Stimulated activated CD8-positive, alpha-beta memory T cell treated with anti-CD3 and anti-CD28 coated beads, Interleukin-12 subunit alpha, Interleukin-12 subunit beta, amount 100 ng/mL, for 24 hours (primary cell): ENCODE results near the gene CHMP2B.

Source experiments
- DNase-seq: peaks from one replicate; pipeline ENCODE4 v3.0.0-alpha.2; 2020; ENCODE audit errors: extremely low read depth

Gene CHMP2B, protein sequence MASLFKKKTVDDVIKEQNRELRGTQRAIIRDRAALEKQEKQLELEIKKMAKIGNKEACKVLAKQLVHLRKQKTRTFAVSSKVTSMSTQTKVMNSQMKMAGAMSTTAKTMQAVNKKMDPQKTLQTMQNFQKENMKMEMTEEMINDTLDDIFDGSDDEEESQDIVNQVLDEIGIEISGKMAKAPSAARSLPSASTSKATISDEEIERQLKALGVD

DNA sequence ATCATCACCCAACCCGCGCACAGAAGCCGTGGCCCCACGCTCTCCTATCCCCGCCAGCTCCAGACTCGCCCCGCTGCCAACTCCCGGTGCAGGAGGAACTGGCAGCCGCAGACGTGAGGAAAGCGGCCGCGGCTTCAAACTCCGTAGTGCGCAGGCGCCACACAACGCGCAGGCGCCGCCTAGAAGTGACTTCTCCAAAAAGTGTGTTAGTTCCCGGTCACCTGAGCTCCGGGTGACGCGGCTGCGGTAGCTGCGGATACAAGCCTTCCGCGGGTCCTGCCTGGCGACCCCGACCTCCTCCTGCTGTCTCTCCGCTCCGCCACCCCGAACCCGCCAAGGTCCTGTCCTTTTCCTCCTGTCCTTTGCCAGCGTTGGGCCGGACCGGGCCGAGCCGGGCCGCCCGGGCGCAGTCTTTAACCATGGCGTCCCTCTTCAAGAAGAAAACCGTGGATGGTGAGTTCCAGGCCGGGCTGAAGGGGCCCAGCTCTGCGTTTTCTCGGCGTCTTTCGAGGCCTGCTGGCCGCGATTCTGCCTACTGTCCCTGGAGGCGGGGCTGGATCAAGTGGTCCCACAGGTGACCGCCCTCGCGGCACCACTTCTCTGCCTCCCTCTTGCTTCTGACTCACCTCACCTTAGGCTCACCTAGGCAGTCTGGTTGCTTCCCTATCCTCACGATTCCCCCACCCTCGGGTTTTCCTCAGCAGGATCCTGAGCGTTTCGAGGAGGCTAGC is at the start of gene CHMP2B:
Gene CHMP2B, plus strand, starts transcription at position 206 of the 731 bp plus-strand sequence. Its CDS starts 214 bp downstream, at position 420.
- peak; percentile 73 for DNase-seq

DNA sequence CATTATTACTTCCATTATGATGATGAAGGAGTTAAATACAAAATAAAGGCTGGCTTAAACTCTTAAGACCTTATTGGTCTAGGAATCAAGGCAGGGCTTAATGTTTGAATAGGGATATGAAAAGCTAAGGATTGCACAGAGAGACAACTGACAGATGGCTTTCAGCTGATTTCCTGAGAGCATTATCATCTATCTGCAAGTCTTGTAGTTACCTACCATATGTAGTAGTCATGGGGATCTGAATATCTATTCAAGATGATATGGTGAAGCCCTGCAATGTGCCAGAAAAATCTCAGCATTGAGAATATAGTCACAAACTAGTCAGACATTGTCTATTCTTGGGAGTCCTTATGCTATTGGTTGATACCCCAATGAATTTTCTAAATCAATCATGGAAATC is 47.5 kb upstream of the CHMP2B start:
- DNase-seq, result no peak

DNA sequence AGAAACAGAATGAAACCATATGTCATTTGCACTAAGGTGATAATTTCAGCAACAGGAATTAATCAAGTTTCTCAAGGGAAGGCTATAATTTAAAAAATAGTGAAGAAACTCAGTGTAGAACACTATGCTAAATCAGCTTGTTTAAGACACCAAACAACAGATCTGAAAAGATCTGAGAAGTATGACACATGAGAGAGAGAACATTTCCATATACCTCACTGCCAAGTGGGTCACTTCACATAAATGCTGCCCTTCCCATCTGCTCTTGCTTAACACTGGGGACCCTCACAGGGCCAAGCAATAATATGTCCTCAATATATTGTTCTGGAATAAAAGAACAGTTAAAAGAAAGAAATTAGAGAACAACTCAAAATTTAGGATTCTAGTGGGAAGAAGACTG is 45.6 kb upstream of the CHMP2B start:
- no peak for DNase-seq

DNA sequence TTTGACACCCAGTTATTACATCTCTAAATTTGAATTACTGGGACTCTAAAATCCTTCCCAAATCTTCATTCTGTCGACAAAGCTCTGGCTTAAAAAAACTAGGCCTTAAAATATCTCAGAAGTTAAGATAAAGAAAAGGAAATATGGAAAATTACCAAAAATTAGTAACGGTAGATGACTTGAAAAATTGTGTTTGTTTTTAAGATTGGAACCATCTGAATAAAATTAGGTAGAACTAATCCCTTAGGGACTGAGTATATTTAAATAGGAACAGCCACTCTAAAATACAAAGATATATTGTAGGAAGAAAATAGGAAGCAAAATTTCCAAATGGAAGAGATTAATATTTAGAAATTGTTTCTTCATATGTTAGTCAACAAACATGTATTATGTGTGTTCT is 45.1 kb upstream of the CHMP2B start:
- no peak for DNase-seq

DNA sequence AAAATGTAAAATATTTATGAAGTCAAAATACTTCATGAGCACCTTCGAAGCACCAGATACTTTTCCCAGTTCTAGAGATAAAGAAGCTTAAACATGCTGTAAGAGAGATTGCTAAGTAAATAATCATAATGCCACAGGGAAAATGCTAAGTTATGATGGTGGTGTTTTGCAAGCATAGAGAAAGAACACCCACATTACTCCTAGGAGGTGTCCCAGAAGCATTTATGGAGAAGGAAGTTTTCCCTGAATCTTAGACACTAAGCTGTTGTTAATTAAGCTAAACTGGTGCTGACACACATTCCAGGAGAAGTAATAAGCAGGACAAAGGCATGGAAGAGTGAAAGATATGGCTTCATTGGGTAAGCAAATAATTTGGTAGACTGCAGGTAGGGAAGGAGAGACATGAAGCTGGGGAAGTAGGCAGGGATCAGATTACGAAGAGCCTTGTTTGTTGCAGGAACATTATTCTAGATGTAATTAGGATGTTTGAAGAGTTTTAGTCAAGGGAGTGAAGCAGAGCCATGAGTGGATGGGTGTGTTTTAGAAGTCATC is 40.4 kb upstream of the CHMP2B start:
- DNase-seq, result no peak

DNA sequence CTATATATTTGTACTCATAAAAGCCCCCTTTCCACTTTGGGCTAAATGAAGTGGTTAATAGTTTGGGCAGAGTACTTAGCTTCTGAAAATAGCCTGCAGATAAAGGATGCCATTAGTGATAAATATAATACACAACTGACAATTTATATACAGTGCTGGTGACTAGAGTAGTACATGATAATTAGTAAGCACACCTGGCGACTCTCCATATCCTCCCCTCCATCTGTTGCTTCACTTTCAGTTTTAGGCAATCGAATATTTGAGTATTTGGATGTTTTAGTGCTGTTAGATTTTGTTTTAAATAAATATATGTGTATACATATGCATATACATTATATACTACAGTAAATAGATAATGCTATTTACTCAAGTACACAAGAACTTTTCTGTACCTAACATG is 35.9 kb upstream of the CHMP2B start:
- DNase-seq, result no peak

DNA sequence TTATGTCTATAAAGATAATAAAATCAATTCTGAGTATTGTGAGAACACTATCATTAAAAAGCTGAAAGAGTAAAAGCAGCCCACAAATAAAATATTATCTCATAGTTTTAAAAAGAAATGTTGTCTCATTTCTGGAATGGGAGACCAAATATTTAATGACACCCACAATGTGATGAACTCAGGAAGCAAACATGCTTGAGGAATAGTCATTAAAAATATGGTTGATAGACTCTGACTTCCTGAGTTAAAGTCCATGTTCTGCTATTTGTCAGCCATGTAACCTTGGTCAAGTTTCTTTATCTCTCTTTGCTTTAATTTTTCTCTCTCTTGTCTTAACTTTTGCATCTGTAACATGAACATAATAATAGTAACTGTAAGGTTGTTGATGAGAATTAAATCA is 35.5 kb upstream of the CHMP2B start:
- no peak for DNase-seq

DNA sequence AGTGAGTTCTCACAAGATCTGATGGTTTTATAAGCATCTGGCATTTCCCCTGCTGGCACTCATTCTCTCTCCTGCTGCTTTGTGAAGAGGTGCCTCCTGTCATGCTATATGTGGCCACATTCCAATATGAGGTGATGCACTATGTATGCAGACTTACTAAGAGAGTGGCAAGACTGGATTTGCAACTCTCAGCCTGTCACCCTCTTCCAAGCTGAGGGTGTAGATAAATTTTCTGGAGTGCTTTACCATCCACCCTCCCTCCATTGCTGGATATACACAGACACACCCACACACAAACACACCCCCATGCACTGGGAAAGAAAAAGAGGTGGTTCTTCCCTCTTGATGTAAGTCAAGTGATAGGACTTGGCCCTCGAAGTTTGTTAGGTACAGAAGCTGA is 30.2 kb upstream of the CHMP2B start:
- DNase-seq, result no peak

DNA sequence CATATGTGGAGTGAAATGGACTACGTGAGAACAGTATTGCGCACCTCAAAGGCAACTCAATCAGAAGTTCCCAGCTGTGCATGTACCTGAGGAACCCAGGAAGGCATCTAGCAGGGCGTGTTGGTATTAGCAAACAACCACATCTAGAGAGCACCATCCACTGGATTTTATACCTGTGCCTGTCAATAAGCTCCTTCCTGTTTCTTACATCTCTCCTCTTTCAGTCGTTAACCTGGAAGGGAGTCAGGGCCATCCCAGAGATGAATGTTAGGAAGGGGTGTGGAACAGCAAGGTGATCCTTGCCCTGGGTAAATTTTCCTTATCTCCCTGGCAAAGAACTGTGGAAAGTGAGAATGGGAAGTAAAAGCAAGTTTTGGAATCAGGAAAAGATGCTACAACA is 29.6 kb upstream of the CHMP2B start:
- DNase-seq, result no peak

DNA sequence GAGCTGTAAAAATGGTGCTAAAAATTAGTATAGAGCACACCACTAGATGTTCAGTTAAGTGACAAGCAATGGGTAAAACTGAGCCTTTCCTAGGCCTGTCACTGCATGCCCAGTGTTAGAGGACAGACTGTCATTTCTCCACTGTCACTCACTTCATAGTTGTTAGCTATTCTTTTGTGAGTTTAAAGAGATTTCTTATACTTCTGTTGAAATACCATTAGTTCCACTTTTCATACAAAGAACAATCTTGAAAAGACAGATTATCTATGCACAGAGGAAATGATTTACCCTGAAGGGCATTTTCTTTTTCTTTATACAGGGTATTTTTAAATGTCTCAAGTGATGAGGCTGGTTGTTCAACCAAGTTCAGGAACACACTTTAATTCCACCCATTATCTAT is 28.3 kb upstream of the CHMP2B start:
- no peak for DNase-seq

DNA sequence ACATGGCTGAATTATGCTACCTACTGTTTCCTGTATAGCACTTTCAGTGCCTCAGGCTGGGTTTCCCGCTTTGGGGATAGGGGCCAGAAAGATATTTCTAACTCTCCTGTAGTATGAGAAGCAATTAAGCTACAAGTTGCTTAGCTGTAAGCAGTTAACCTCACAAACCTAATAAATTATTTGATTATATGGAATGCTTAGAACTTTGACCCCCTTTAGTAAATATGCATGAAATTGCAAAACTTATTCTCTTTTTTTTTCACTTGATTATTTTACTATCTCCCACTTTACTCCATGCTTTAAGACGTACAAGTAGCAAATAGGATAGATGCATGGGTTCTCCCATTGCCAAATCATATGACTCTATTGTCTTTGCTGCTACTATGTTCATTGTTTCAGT is 27.5 kb upstream of the CHMP2B start:
- no peak for DNase-seq

DNA sequence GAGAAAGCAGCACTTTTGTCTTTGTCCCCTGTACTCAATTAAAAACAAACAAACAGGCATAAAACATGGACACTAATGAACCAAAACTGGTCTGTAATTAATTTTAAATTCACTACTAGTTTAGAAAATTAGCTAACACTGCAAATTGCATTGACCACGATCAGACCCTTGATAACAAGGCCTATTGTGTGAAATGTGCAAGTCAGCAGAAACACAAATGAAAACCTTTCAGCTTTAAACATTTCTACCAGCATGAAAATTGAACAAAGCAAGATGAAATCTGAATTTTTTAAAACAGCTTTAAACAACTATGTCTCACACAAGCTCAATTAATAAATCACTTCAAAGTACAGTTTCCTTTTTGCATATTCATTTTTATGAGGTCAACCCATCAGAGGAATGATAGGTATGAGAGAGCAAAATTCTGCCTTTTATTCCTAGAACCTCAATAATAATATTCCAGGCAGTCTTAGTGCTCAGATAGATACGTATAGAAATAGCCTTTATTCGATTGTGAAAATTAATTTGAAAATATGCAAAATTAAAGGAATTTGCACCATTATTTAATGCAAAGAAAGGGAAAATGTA is 27.0 kb upstream of the CHMP2B start:
- no peak for DNase-seq

DNA sequence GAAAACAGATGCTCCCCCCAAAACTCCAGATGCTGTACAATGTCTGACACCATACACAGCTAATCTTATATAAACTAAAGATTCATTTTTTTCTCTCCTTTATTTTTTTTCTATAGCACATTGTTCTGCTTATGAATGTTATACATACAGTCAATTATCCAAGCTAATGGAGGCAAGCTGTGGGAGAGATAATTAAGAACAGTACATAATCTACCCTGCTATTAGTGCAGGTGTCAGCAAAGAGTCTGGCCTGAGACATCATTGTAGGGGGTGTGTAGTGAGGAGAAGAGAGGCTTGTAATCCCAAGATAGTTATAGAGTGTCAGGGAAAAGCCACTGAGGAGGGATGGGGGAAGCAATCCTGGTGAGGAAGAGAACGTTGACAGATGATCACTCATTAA is 25.4 kb upstream of the CHMP2B start:
- no peak for DNase-seq

DNA sequence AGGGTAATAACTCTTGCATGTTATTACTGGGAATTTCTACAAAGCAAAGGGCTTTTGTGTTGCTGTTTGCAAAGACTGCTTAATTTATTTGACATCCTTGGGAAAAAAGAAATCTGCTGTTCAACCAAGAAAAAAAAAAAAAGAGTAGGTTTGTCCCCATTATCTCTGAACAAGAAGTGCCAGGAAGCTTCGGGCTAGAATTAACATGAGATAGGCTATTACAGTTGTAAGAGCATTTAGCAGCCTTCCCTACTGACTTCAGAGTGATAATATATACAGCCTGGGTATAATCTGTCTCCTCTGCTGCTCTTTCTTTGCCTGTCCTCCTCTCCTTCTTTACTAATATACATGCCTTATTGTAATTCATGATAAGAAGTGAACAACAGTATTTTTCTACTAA is 23.3 kb upstream of the CHMP2B start:
- DNase-seq, result no peak

DNA sequence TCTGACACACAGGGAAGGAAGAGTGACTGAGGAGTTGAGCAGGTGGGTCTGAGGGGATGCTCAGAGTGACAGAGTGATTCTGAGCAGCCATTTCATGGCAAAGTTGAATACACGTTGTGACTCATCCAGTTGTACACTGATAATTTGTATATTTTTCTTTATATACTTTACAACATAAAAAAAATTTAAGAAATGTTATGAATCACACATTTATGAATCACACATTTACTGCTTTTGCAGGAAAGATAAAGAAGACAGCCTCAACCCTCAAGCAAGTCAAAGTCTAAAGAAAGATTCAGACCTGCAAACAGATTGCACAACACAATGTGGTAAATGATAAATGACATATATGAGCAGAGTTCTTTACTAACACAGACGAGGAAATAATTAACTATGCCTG is 21.0 kb upstream of the CHMP2B start:
- DNase-seq, result no peak

DNA sequence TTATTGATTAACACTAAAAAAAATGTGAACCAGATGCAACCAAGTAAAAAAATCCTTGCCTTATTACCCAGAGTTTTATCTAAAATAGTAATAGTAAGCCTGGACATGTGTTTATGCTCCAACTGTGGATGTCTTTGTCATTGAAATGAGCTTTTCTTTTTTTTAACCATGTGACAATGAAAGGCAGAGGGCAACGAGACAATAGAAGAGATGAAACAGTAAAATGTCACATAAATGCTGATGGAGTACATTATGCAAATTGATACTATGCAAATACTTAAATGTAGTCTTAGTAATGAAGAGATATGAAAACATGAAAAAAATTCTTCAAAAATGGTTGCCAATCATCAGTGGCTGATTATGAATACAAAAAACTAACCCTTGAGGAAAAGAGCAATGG is 20.5 kb upstream of the CHMP2B start:
- DNase-seq, result no peak

DNA sequence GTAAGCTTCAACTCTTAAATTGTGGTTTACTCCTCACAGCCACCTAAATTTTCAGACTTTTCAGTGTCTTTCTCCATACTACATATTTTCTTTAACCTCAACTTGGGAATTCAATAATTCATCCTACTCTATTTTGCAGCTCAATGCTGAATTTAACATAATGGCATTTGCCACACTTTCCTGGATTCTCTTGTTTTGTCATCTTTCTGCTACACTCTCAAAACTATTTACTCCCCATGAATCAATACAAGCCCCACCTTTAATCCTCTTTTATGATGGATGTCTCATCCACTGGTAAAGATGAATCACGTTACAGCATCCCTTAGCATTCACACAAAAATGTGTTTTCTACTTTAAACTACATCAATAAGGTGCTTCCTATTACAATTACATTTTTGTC is 19.6 kb upstream of the CHMP2B start:
- no peak for DNase-seq

DNA sequence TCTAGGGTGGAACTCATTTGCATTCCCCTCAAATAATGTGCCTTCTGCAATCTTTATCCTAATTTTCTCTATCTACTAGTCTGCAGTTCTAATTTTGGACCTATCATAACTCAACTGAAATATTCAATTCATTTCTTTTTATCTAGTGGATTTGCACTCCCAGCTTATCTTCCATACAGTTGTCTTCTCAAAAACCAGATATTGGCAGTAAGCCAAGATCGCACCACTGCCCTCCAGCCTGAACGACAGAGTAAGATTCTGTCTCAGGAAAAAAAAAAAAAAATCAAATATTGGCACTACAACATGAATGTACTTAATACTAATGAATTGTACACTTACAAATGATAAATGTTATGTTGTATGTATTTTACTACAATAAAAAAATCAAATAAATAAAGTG is 18.0 kb upstream of the CHMP2B start:
- no peak for DNase-seq

DNA sequence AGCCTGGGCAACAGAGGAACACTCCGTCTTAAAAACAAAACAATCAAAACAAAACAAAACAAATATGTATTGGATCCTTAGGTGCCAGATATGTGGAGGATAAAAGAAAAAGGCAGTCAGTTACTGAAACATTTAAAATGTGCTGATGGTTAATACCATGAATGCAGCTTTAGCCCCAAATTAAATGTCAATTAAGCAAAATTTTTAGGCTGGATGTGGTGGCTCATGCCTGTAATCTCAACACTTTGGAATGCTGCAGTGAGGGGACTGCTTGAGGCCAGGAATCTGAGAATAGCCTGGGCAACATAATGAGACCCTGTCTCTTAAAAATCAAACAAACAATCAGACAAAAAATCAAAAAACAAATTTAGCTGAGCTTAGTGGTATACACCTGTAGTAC is 8.5 kb upstream of the CHMP2B start:
- DNase-seq, result no peak

DNA sequence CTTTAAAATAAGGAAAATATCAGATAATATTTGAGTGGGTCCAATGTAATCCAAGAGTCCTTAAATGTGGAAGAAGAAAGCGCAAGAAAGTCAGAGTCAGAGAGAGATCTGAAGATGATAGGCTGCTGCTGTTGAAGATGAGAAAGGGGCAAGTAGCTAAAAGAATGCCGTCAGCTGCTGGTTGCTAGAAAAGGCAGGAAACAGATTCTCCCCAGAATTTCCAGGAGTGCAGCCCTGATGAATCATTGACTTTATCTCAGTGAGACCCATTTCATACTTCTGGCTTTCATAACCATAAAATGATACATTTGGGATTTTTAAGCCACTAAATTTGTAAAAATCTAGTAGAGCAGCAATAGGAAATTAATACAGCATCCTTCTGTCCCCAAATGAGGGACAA is 7.5 kb upstream of the CHMP2B start:
- no peak for DNase-seq

DNA sequence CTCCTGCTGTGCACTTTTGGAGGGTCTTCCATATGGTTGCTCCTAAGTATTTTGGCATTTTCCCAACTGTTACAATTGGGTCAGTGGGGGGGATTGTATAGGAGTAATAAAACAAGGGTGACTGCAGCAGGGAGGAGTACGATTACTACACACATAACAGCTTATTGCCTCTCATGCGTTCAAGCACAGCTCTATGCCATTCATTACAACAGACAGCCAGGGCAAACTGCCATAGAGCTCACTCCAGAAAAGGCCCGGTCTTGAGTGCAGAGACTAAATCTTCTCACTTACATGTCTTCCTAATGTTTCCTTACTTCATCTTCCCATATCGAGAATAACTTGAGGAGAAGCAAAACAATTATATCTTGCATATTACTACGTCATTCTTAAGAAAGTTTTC is 1.4 kb upstream of the CHMP2B start:
- DNase-seq, result no peak

DNA sequence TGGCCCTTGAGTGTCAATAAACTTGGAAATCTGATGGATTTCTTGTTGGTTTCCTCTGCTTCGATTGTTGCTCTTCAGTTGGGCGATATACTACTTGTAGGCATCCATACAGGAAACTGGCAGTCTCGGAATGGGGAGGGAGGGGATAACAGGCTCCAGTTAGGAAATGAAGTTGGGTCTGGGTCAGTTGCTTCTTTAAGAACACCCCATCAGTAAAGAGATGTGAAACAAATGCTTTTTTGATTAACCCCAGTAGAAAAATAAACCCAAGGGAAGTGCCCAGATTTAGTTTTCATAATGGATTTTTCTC is 681 bp downstream of the CHMP2B start:
- no peak for DNase-seq

DNA sequence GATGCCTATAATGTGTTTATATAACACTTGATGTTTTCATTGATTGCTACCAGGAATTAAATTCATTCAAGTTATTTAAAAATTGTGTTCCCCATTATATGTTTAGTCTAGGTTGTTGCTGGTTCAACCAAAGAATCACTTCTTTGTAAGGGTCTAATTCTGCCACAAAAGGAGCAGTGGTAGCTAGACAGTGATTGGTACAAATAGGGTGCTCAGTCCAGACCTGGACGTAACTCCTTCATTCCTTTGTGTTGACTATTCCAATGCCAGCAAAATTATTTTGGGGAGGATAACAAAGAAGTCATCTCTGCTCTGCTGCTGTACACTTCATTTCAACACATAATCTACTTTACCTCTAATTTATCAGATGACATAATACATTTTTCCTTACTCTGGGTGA is 1.2 kb downstream of the CHMP2B start:
- no peak for DNase-seq
